HG02642 (cell line): Measurements from ENCODE around the gene KCNAB1.

Source experiments
- ATAC-seq: cut with Tn5 transposase; IDR thresholded peaks from one replicate; pipeline ENCODE4 v1.9.1; 2021; ENCODE audit warnings: mild to moderate bottlenecking; ENCODE audit not compliant: unreplicated experiment, poor library complexity

KCNAB1 gene

DNA sequence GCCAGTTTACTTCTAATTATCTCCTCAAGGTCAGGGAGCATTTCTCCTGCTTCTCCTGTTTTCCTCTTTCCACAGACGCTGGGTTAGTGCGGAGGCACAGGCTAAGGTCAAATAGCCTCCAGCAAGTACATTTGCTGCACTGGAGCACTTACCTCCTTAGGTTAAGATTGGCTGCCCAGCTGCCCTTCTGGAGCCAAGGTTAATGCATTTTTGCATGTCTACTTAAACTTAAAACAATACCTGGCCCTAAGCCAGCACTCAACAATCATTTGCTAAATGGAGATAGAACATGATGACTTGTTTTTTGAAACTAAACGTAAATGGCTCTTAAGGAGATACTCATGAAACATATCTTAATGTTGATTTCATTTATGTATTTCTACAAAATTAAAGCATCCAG lies 351.1 kb downstream of the KCNAB1 start:
- ATAC-seq: no peak

- ATAC-seq: no peak
These were observed 351.8 kb downstream of the KCNAB1 start for GRCh38 chr3:156472150-156472549.

DNA sequence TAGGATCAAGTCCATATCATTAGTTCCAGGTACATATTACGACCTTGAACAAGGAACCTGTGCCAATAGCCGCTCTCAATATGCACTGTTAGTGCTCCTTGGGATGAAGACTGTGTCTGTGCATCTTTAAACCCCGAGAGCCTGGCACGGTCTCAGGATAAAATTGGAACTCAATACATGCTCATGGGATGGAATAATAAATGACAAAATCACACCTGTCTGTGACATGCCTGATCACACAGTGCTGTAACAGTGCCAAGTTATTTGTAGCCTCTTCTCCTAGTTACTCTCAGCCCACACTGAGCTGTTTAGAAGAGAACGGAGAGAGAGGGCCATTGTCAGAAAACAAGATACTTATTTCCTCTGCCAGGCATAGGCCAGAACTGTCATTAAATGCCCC lies 352.3 kb downstream of the KCNAB1 start:
- ATAC-seq: no peak

DNA sequence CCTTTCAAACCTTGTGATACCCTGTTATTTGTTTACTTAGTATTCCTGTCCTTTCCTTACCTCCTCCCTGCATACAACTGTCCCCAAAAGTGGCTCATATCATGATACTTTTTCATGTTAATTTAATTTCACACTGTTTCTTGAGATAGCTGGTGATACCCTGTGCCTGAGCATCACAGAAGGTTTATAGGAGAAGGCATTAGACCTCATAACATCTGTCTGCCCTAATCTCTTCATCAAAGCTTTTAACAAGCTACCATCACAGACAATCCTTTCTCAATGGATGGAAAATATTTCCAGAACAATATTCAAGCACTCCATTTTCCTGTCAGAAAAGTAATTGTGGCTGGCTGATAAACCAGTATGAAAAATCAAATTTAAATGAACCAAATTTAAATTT lies 353.0 kb downstream of the KCNAB1 start:
- ATAC-seq: no peak

DNA sequence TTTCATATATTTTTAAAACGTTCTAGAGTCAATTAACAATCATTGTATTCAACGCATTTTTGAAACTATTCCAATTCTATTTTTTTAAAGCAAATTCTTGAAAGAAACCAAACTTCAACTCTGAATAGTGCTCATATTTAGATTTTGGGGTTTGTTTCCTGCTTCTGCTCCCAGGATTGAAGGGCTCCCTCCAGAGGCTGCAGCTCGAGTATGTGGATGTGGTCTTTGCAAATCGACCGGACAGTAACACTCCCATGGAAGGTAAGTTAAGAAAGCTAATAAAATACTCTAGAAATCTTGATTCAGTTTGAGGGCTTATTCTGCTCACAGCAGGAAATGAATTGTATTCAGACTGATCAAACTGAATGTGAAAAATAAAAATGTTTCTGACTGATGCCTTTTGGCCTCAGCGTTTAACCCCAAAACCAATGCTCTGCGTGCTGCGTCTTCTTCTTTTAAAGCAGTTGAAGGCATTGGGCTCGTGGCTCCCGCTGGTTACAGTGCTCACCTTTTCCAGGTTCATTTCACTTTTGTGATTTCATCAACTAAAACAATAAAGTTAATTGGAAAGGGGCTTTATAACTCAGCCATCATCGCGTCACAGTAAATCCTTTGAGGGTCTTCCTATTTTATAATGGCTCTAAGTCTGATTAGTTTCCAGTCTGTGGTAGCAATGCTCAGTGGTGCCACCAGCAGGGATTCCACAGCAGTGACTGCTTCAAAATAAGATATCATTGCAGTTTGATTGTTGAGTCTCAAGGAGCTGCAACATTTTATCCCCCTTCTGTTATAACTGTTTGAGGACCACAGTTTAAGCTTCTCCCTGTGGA lies 354.4 kb downstream of the KCNAB1 start:
- ATAC-seq: no peak

- ATAC-seq: no peak
These were observed 356.9 kb downstream of the KCNAB1 start for GRCh38 chr3:156477323-156477722.

DNA sequence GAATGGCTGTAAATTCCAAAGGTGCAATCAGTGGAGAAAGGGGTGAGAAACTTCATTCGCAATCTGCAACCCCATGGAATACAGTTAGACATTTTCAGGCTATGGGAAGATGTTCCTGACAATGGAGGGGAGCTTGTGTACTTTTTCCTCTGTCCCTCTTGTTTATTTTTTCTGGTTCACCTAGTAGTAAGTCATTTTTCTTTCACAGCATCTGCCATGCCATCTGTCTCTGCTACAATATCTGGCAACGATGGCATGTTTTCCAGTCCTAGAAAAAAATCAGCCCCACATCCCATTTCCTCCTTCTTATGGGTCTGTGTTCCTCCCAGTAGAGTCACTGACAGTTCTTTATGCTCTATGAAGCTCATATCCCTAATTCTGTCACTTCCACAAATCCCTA lies 358.5 kb downstream of the KCNAB1 start:
- no peak for ATAC-seq

GRCh38 chr3:156479604-156480003 lies 359.2 kb downstream of the KCNAB1 start:
- no peak for ATAC-seq

GRCh38 chr3:156480949-156481348 lies 360.6 kb downstream of the KCNAB1 start:
- no peak for ATAC-seq

- ATAC-seq: peak; percentile 2
These were observed 362.6 kb downstream of the KCNAB1 start for GRCh38 chr3:156483002-156483401.

- ATAC-seq: peak; percentile 81
These were observed 363.0 kb downstream of the KCNAB1 start for GRCh38 chr3:156483426-156483825.

GRCh38 chr3:156483961-156484787 lies 363.8 kb downstream of the KCNAB1 start:
- ATAC-seq: peak; percentile 86

GRCh38 chr3:156488767-156489166 lies 368.4 kb downstream of the KCNAB1 start:
- no peak for ATAC-seq

- ATAC-seq: no peak
These were observed 369.1 kb downstream of the KCNAB1 start for GRCh38 chr3:156489462-156489911.

- no peak for ATAC-seq
These were observed 370.8 kb downstream of the KCNAB1 start for GRCh38 chr3:156491192-156491591.

DNA sequence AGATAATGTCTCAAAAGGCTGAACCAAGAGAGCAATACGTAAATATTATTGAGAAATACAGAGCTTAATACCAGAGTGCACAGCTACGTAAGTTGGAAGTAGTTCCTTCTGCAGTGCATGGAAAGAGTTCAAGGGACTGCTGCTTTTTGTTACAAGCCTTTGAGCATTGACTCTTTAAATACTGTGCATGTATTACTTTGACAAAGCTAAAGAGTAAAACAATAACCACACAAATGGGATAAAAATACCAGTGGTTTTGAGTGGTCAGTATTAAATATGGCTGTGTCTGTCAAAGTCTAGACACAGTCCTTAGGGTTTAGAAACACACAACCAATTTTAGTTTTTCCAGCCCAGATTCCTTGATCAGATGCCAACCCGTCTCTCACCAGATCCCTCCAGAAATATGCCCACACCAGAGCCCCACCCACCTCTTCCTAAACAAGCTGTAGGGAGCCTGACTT lies 372.5 kb downstream of the KCNAB1 start:
- ATAC-seq: no peak

GRCh38 chr3:156493887-156494286 lies 373.5 kb downstream of the KCNAB1 start:
- ATAC-seq: no peak

DNA sequence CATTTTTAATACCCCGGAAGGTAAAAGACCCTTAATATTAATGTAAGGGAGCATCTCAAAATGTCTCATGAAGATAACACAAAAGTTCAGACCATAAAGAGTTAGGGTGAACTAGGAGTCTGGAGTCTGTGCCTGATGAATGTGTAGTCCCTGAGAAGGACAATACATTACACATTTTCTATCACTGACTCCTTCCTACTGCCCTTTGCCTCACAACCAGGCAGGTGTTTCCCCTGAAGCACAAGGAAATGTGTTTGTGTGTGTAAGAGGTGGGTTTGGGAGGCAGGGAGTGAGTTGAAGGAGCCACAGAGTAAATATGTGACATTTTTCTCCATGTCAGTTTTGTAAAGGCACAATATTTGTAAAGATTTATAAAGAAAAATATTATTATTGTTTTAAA lies 375.4 kb downstream of the KCNAB1 start:
- no peak for ATAC-seq

DNA sequence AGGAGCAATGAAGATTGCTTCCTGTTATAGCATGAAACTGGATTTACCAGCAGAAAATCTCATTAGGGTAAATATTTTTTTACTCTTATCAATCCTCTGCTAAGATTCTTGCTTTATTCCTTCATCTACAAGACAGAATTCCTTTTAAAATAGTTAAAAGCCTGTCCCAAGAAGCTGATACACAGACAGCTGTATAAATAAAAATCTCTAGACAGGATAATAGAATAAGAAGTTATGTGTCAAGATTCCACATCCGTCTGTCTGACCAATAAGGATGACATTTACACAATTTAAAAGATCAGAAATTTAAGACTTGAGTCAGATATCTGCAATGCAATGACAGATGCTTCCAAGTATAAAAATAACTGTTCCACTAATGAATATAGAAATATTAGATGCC lies 376.9 kb downstream of the KCNAB1 start:
- no peak for ATAC-seq

GRCh38 chr3:156498307-156498706 lies 377.9 kb downstream of the KCNAB1 start:
- no peak for ATAC-seq

- no peak for ATAC-seq
These were observed 386.9 kb downstream of the KCNAB1 start for GRCh38 chr3:156507285-156507684.
